ENCODE data around the gene SLC50A1.

Gene SLC50A1, protein sequence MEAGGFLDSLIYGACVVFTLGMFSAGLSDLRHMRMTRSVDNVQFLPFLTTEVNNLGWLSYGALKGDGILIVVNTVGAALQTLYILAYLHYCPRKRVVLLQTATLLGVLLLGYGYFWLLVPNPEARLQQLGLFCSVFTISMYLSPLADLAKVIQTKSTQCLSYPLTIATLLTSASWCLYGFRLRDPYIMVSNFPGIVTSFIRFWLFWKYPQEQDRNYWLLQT

DNA sequence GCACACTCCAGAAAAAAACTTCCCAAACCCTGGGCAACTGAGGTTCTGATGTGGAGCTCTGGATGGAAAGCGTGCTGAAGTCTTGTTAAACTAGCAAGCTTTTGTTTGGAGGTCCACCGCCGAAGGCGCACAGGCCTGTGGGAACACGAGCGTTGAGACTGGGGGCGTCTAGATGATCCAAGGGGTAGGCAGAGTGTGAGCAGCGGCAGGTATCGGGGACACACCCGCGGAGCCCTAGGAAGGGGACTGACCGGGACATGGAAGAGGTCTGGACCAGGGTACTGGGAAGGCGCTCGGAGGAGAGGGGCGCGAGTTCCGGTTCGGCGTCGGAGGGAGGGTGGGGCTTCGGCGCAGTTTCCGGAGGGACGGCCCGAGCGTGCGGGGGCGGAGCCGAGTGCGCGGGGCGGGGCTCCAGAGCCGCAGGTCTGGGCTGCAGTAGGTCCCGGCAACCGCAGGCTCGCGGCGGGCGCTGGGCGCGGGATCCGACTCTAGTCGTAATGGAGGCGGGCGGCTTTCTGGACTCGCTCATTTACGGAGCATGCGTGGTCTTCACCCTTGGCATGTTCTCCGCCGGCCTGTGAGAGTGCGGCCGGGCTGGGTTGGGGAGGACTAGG is at the start of gene SLC50A1:
Gene SLC50A1 (plus strand): TSS at position 438 of the 614 bp plus-strand sequence. CDS start 60 bp downstream, at position 498.
- peak; percentile 90 for DNase-seq

DNA sequence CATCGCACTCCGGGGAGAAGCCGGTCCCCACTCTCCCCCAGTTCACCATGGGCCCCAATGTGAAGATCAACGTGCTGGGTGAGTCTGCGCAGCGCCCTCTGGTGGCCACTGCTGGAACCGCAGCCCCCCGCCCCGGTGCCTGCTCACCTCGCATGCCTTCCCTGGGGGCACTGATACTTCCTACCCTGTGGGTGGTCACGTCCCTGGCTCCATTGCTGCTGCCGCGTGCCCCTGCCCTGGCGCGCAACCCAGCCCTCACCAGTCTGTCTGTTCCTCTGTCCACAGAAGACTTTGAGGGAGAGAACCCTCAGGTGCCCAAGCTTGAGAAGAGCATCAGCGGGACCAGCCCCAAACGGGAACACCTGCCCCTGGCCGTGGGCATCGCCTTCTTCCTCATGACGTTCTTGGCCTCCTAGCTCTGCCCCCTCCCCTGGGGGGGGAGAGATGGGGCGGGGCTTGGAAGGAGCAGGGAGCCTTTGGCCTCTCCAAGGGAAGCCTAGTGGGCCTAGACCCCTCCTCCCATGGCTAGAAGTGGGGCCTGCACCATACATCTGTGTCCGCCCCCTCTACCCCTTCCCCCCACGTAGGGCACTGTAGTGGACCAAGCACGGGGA is 49.4 kb upstream of the SLC50A1 start:
- peak; percentile 27 for DNase-seq

DNA sequence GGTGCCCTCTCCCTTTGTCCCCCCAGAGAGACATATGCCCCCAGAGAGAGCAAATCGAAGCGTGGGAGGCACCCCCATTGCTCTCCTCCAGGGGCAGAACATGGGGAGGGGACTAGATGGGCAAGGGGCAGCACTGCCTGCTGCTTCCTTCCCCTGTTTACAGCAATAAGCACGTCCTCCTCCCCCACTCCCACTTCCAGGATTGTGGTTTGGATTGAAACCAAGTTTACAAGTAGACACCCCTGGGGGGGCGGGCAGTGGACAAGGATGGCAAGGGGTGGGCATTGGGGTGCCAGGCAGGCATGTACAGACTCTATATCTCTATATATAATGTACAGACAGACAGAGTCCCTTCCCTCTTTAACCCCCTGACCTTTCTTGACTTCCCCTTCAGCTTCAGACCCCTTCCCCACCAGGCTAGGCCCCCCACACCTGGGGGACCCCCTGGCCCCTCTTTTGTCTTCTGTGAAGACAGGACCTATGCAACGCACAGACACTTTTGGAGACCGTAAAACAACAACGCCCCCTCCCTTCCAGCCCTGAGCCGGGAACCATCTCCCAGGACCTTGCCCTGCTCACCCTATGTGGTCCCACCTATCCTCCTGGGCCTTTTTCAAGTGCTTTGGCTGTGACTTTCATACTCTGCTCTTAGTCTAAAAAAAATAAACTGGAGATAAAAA is 48.7 kb upstream of the SLC50A1 start:
- DNase-seq: no peak

DNA sequence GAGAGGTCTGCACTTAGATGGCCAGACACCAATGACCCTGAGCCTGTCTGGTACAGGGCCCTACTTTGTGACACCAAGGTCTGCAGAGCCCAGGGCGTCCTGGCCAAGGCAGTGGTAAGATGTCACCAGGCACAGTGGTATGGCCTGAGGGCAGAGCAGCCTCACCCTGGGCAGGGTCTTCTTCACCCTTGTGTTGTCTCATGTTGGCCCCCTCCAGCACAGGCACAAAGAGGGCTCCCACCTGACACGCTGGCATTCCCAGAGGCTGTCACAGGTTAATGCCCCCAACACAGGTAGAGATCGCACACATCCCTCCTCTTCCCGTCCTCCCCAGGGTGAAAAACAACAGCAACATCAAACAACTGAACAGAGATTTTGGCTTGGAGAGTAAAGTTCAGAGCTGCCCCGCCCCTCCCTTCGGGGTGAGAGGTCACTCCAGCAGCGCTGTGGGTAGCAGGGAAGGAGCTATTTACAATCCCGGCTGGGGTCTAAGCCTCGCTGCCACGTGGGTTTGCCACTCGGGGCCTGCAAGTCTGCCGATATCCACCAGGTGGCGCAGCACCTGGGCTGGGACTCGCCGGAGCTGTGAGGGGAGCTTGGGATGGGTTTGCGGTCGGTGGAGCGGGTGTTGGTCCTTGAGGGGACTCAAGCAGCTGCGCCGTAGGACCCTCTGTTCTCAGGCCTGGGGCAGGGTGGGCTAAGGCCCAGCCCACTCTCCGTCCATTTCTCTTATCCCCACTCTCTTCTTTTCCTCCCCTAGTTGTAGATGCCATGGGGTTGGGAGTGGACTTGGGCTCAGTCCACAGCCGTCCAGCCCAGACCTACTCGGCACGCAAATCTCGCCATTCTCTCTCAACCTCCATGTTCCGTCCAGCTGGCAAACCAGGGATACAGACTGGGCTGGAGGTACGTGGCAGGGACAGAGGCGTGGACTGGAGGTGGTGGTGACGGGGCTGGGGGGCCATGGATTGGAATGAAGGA is 44.3 kb upstream of the SLC50A1 start:
- DNase-seq: peak; percentile 47

DNA sequence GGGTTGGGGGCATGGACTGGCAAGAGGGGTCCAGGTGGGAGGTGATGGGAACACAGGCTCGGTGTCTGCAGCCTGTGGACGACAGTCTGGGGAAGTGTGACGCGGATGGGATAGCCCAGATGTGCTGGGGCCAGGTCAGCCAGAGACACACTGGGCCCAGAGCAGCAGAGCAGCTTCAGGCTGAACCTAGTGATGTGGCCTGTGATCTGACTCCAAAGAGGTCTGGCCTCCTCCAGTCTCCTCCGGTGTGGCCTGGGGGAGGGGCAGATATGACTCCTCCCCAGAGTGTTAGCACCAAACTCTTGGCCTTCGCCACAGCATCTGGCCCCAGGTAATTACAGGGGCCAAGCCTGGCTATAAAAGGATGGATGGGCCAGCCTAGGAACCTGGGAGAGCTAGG is 43.5 kb upstream of the SLC50A1 start:
- DNase-seq: no peak

DNA sequence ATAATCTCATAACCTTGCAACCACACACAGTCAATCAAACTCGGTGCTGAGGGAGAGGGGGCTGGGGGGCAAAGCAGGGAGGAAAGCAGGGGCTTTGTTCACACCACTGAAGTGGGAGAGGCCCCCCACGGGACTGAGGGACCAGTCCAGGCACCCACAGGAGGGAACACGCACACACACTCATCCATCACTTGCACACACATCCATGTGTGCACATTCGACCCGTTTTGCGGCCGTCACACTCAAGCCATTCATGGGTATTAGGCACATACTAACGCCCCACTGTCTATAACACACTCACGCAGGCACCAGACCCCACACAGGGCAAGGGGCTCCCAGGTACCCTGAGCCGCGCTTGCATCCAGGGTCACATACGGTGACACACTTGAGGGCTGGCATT is 43.0 kb upstream of the SLC50A1 start:
- no peak for DNase-seq

DNA sequence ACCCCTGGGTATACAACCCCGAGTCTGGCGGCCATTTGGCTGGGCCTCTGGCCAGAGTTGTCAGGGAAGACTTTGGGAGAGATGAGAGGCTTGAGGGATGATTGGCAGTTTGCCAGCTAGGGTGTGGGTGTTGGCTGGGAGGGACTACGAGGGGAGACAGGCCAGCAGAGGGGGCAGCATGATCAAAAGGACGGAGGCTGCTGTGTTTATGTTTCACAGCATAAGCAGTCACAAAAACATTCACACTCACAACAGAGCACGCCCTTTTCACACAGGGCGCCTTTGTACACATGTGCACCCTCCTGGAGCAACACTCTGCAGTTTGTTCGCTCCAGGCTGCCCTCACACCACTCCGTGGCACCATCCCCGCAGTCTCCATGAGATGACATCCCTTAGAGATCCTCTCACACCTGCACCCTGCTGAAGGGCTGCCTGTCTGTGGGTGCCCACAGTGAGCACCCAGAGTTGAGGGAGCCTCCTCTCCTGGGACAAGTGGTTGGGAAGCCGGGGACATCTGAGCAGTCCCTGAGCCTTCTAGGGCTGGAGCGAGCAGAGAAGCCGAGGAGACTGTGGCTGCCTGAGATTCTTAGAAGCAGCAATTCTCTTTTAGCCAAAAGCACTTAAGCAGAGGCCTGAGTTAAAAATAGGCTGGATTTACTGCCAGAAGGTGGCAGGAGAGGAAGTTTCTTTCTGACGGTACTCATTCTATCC is 41.6 kb upstream of the SLC50A1 start:
- peak; percentile 76 for DNase-seq

DNA sequence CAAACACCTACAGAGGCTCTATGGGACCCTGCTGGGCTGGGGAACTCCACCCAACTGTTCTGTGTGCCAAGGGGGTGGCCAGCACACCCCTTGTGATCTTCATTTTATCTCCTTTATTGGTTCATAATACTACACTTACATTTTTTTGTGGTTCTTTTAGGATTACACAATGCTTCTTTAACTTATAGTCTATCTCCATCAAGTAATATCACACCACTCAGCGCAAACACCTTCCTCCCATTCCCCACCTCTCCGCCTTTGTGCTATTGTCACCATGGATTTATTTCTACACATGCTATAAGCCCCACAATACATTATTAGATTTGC is 41.1 kb upstream of the SLC50A1 start:
- no peak for DNase-seq

DNA sequence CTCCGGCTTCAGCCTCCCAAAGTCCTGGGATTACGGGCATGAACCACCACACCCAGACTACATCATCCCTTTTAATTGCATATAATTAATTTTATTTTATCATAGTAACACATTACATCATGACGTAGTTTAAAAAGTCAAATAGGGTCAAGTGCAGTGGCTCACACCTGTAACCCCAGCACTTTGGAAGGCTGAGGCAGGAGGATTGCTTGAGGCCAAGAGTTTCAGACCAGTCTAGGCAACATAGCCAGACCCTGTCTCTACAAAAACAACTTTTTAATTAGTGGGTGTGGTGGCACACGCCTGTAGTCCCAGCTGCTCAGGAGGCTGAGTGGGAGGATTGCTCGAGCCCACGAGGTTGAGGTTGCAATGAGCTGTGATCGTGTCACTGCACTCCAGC is 36.3 kb upstream of the SLC50A1 start:
- DNase-seq: no peak

DNA sequence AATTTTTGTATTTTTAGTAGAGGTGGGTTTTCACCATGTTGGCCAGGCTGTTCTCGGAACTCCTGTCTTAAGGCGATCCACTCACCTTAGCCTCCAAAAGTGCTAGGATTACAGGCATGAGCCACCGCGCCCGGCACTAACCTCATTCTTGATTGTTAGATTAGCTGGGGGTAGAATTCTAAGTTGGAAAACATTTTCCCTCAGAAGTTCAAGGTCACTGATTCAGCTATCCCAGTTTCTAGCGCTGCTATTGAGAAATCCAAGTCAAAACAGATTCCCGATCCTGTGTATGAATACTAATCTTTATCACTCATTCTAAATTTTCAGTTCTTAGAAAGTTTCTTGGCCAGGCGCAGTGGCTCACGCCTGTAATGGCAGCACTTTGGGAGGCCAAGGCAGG is 32.3 kb upstream of the SLC50A1 start:
- no peak for DNase-seq

DNA sequence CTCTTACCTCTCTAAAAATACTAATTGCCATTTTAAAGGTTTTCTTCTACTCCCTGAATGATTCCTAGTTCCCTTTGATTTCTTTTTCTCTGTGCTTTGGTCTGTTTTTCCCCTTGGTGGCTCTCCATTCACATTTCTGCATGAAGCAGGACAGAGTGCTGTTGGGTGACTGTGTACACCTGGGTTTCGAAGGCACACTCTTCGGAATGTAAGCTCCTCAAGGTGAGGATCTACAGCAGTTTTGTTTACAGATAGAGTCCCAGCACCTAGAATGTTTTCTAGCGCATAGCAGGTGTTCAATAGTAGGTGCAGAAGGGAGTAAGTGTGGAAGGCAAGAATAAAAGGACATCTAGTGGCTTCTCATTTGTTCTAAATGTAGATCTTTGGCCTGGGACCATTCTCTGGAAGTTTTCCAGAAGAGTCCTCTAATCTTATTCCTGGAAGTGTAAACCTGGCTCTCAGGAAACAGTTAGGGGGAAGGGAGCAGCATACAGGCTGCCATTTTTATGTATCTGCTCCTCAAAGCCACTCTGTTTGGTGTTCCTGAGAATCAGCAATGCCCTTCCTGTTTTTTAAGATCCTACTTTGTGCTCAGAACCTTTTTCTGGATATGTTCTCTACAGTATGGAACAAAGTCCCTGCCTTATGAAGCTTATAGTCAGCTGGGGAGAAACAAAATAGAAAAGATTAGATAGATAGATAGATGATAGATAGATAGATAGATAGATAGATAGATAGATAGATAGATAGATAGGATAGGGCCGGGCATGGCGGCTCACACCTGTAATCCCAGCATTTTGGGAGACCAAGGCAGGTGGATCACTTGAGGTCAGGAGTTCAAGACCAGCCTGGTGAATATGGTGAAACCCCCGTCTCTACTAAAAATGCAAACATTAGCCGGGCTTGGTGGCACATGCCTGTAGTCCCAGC is 30.8 kb upstream of the SLC50A1 start:
- DNase-seq: no peak

DNA sequence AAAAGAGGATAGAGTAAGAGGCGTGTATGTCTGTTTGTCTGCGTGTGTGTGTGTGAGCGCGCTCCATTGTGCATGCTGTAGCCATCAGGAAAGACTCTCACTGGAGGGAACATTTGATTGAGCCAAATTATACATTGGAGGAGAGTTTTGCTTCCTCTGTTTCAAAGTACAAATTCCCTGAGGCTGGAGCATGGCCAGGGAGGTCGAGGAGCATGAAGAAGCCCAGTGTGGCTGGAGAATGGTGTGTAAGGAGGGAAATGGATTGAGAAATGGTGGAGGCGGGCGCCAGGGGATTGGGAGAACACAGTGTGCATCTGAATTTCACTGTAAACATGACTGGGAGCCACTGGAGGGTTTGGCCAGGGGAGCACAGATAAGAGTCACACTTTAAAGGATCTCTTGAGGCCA is 30.0 kb upstream of the SLC50A1 start:
- DNase-seq: no peak

DNA sequence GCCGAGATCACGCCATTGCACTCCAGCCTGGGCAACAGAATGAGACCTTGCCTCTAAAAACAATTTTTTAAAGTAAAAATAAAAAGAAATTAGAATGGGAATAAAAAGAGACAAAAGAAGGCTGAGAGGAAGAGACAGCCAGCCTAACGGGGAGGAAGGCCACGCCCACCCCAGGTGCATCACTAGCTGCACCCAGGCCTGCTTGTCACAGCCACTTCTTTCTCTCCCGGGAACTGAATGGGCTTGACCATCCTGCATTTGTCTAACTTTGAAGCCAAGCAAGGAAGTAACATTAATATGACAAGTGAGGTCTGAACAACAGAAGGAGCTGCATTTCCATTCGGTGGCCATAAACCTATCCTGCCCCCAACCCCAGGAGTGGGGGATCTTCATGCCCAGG is 28.8 kb upstream of the SLC50A1 start:
- DNase-seq: no peak

DNA sequence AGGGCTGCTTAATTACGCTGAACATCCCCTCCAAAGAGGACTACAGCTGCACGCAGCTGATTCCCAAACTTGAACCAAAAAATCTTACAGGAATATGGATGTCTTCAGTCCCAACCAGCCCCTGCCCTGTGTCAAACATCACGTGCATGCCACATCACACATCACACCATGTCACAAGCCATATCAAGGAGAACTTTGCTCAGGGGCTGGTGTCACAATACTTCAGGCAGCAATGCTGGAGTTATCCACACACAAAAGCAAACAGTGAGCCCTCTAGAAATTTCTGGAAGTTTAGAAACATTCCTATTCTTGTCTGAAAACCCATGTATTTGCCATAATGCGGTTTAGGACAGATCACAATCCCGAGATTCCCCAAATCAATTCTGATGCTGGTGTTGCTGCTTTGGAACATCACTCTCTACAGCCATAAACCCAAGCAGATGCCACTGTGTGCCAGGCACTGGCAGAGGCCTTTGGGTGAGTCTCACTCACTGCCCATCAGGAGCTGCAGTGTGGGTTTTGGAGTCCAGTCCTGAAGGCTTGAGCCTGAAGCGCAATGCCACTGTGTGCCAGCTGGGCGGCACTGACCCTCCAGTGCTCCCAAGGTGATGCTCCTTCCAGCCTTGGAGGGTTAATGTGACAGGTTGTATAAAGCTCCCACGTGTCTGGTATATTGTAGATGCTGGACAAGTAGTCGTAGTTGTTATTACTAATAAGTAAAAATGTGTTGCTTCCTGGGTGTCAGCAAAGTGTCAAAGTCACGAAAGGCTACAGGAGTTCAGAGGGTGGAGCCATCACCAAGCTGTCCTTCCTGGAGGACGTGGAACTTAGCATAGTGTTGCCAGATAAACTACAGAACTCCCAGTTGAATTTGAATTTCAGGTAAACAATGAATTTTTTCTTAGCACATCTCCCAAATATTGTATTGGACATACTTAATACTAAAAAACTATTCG is 28.1 kb upstream of the SLC50A1 start:
- no peak for DNase-seq

DNA sequence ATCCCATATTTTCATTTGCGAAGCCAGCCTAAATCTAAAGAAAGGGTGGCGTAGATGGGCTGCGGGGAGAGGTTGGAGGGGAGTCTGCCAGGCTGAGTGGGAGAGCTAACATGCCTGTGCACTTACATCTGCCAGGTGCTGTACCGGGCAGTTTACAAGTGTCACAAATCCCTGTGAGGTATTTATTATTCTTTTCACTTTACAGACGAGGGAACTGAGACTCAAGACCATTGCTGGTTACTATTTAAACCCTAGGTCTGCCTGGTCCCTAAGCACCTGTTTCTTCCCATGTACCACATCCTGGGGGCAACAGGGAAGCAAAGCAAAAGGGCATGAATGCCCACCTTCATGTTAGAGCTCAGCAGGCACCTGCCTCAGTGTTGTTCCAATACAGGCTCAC is 27.4 kb upstream of the SLC50A1 start:
- DNase-seq: no peak

DNA sequence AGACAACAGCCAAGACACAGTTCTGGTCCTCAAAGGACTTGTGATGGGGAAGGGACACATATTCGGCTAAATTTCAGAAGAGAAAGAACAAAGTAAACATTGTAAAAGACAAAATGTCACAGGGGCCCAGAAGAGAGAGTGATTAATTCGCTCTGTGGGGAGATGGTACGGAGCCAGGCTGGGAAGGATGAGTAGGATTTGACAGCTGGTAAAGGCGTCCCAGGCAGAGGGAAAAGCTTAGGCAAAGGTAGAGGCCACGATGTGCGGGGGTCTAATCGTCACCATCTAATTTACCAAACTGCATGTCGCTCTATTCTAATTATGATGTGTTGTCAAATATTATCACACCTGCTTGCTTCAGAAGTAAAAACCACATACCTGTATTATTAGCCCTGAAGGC is 25.3 kb upstream of the SLC50A1 start:
- DNase-seq: no peak

DNA sequence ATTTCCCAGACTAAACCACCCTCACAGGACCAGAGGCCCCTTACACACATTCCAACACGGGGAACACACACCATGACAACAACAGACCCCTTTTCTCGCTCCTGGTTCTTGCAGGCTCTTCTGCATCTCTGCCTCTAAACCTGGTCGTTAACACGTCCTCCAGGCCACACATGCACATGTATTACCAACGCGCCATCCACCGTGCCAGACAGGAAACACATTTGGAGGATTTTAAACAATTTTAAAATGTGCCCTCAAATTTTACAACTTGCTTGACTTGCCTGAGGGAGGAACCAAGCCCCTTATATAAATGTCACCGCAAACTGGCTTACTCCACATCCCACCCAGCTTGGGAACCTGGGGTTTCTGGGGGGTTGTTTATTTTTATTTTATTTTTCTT is 24.8 kb upstream of the SLC50A1 start:
- no peak for DNase-seq

DNA sequence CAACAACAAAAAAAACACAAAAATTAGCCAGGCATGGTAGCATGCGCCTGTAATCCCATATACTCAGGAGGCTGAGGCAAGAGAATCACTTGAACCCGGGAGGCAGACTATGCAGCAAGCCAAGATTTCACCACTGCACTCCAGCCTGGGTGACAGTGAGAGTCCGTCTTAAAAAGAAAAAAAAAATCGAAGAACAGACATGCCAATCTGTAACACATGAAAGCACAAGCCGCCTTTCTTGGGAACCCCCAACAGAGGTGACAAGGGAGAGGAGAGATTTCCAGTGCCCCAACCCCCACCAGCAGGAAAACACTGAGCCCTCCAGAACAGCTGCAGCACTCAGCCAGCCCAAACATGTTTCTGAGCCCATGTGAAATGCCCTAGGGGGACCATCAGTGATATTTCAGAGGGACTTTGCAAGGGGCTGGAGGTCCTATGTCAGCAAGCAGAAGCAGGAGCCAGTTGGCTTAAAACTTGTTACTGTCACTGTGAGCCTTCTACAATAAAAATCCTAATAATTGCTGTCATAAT is 22.1 kb upstream of the SLC50A1 start:
- DNase-seq: no peak

DNA sequence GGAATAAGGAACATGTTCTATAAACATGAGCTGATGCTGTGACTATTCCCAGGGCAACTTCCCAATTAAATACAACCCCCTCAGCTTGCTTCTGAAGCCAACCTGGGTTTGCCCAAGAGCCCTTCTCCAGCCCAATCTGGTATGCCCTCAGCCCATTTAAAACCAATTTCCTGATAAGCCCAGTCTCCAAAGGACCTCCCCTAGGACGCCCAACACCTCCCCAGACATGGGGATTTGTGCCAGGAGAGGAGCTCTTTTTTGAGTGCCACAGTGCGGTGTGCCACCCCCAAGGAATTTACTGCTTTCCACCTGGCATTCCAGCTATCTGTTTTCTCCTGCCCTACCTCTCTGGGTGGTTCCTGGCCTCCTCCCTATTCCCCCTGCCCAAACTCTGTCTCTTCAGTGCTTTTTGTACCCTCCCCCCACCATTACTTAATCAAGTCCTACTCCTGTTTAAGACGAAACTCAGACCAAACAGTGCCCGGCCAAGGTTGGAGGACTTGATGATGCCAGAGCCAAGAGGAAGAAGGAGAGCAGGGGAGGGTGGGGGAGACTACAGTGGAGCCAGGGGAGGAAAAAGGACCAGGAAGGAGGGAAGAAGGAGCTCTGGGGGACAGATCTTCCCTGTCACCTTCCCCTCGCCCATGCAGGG is 19.4 kb upstream of the SLC50A1 start:
- no peak for DNase-seq
